ENCODE measurements around the gene TTC1. TPM values are rescaled to one million over a fixed set of nuclear protein-coding genes. Genes with fewer than 3 reads are reported as not detected.

Gene TTC1, protein sequence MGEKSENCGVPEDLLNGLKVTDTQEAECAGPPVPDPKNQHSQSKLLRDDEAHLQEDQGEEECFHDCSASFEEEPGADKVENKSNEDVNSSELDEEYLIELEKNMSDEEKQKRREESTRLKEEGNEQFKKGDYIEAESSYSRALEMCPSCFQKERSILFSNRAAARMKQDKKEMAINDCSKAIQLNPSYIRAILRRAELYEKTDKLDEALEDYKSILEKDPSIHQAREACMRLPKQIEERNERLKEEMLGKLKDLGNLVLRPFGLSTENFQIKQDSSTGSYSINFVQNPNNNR
- 21.3 and 27.4 TPM in 2 replicates for total RNA-seq

DNA sequence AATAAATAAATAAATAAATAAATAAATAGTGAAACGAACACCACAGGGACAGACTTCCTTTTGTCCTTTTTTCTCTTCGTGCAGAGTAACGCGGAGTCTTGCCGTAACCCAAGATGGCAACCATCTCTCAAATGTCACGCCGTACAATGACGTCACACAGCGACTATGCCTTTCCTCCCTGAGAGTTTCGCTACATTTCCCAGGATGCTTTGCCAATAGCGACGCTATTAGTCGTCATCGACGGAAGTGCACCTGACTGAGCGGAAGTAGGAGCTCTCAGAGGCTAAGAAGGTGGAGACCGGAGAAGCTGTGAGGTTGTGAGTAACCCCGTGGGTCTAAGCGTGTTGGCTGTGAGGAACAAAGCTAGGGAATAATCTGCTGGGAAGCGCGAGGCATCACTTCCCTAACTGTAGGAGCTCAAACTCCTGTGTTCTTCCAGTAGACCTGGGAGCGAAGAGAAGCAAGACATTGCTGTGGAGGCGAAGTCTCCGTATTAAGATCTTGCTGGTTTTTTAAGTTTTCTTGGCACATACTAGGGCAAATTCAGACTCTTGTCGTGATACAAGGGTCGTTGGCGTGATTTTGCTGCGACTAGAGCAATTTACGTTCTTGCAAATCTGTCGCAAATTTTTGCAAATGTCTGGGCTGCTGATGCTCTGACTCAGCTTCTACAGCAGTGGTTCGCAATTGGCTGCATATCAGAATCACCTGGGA lies at the start of gene TTC1:
Gene TTC1, plus strand, starts transcription at position 263 of the 714 bp plus-strand sequence. CDS start 1,390 bp downstream, outside the sequence.

Other genes starting within 250 kb of the TTC1 start
- gene ADRA1B, start 92.7 kb upstream of the TTC1 start, total RNA-seq = 5.2 and 5.6 TPM in 2 replicates
- 14.8 and 16.2 TPM in 2 replicates for gene PWWP2A, start 110.3 kb downstream of the TTC1 start, total RNA-seq
- gene FABP6, start 220.4 kb downstream of the TTC1 start, total RNA-seq = not detected in 2 replicates

All from cardiac atrium fibroblast (primary cell).